ENCODE results near the gene VOPP1.
A peak's percentile ranks its signal among the peaks of the same experiment; 100 is the strongest.
"Not testable (repeated sequence)": the region's sequence is repeated elsewhere in the genome, so short reads cannot be mapped to it uniquely, and the experiment has no call there.

The VOPP1 gene

GRCh38 chr7:55572378-55573233 lies at the start of gene VOPP1:
VOPP1 (minus strand) TSS chr7:55572502; CDS start chr7:55572324, 178 bp downstream.
- Histone ChIP-seq H3K4me1 (ENCODE audit: control insufficient read depth, insufficient read depth, low read length) (peaks cover 13% of the 10 kb centered on the region), H3K4me3 (ENCODE audit: low read length) (peak within 1 kb of the TSS; percentile 94), H3K27ac (ENCODE audit: low read depth, low read length) (peak within 1 kb of the TSS; percentile 83), H3K27me3 (ENCODE audit: control insufficient read depth, insufficient read depth, low read length) (no peaks in the 10 kb centered on the region), H3K9ac (ENCODE audit: low read length) (peak within 1 kb of the TSS; percentile 84), H3K36me3 (ENCODE audit: control insufficient read depth, insufficient read depth, low read length) (no peaks in the 10 kb centered on the region)

- no peaks in the 10 kb centered on the region for H3K4me1 ChIP-seq (ENCODE audit: control insufficient read depth, insufficient read depth, low read length)
- H3K4me3 ChIP-seq (ENCODE audit: low read length) = no peak overlapping the region
- H3K27ac ChIP-seq (ENCODE audit: low read depth, low read length) = no peak overlapping the region
- H3K36me3 ChIP-seq (ENCODE audit: control insufficient read depth, insufficient read depth, low read length) = no peaks in the 10 kb centered on the region
- H3K27me3 ChIP-seq (ENCODE audit: control insufficient read depth, insufficient read depth, low read length) = no peaks in the 10 kb centered on the region
- no peak overlapping the region for H3K9ac ChIP-seq (ENCODE audit: low read length)
Measured at GRCh38 chr7:55618913-55619312, 46.6 kb upstream of the VOPP1 start.

- H3K27ac ChIP-seq (ENCODE audit: low read depth, low read length); H3K4me1 ChIP-seq (ENCODE audit: control insufficient read depth, insufficient read depth, low read length); H3K9ac ChIP-seq (ENCODE audit: low read length); H3K36me3 ChIP-seq (ENCODE audit: control insufficient read depth, insufficient read depth, low read length); H3K4me3 ChIP-seq (ENCODE audit: low read length); H3K27me3 ChIP-seq (ENCODE audit: control insufficient read depth, insufficient read depth, low read length): not testable (repeated sequence)
Measured at GRCh38 chr7:55614365-55615064, 42.2 kb upstream of the VOPP1 start.

- not testable (repeated sequence) for H3K27me3 ChIP-seq (ENCODE audit: control insufficient read depth, insufficient read depth, low read length); H3K36me3 ChIP-seq (ENCODE audit: control insufficient read depth, insufficient read depth, low read length); H3K27ac ChIP-seq (ENCODE audit: low read depth, low read length); H3K4me1 ChIP-seq (ENCODE audit: control insufficient read depth, insufficient read depth, low read length); H3K9ac ChIP-seq (ENCODE audit: low read length); H3K4me3 ChIP-seq (ENCODE audit: low read length)
Measured at GRCh38 chr7:55609726-55610125, 37.4 kb upstream of the VOPP1 start.

- not testable (repeated sequence) for H3K4me1 ChIP-seq (ENCODE audit: control insufficient read depth, insufficient read depth, low read length)
Measured at GRCh38 chr7:55605661-55606060, 33.4 kb upstream of the VOPP1 start.

DNA sequence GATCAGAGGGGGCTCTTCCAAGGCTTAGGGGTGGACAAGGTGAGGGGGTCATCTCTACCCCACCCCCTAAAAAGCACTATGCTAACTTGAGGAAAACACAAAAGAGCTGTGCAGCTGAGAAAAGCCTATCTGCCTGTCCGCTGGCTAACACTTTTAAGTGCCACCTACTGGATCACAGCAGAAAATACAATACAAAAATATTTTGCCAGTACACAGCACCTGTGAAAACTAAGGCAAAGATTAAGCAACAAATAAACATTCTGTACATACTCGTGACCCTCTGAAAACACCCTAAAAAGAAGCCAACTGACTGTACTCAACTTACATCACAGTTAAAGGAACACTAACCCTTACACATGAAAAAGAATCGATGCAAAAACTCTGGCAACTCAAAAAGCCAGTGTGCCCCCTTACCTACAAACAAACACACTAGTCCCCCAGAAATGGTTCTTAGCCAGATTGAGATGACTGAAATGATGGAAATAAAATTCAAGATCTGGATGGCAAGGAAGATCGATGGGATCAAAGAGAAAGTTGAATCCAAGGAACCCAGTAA lies 25.7 kb upstream of the VOPP1 start:
- not testable (repeated sequence) for H3K4me3 ChIP-seq (ENCODE audit: low read length); H3K4me1 ChIP-seq (ENCODE audit: control insufficient read depth, insufficient read depth, low read length); H3K9ac ChIP-seq (ENCODE audit: low read length); H3K36me3 ChIP-seq (ENCODE audit: control insufficient read depth, insufficient read depth, low read length); H3K27ac ChIP-seq (ENCODE audit: low read depth, low read length); H3K27me3 ChIP-seq (ENCODE audit: control insufficient read depth, insufficient read depth, low read length)

More at GRCh38 chr7:55605661-55606060, 33.4 kb upstream of the VOPP1 start:
- H3K27ac ChIP-seq (ENCODE audit: low read depth, low read length); H3K27me3 ChIP-seq (ENCODE audit: control insufficient read depth, insufficient read depth, low read length); H3K9ac ChIP-seq (ENCODE audit: low read length); H3K4me3 ChIP-seq (ENCODE audit: low read length); H3K36me3 ChIP-seq (ENCODE audit: control insufficient read depth, insufficient read depth, low read length): not testable (repeated sequence)

DNA sequence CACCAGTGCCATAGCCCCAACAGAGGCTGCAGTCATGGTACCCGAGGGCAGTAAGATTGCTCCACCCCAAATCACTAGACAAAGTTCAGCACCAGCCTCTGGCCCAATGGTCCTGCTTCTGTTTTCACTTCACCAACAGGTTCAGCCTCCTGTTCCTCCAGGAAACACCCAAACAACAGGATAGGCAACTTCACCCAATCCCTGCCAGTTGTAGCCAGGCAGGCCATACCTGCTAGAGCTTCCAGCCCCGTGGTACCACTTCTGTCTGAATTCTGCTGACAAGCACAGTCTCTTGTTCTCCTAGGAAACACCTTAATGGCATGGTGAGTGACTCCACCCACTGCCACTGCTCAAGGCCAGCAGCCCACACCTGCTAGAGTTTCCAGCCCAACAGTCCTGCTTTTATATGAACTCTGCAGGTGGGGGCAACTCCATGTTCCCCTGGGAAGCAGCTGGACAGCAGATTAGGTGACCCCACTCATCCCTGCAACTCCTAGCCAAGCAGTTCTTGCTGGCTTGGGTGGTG lies 25.0 kb upstream of the VOPP1 start:
- H3K4me1 ChIP-seq (ENCODE audit: control insufficient read depth, insufficient read depth, low read length); H3K4me3 ChIP-seq (ENCODE audit: low read length); H3K27me3 ChIP-seq (ENCODE audit: control insufficient read depth, insufficient read depth, low read length); H3K9ac ChIP-seq (ENCODE audit: low read length); H3K36me3 ChIP-seq (ENCODE audit: control insufficient read depth, insufficient read depth, low read length); H3K27ac ChIP-seq (ENCODE audit: low read depth, low read length): not testable (repeated sequence)

DNA sequence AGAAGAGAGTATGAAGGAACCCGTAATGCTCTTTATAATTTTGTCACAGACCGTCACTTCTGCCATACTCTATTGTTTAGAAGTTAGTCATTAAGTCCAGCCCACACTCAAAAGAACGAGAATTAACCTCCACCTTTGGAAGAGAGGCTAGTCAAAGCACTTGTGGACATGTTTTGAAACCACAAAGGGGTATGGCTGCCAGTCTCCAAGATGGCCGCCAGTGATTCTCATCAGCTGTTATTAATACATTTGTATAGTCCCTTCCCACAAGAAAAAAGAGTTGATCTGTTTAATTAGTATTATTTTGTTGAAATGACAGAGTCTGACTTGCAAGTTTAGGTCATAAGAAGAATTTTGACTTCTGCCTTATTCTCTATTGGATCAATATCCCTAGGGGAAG lies 23.2 kb upstream of the VOPP1 start:
- no peak overlapping the region for H3K27ac ChIP-seq (ENCODE audit: low read depth, low read length)
- H3K36me3 ChIP-seq (ENCODE audit: control insufficient read depth, insufficient read depth, low read length) = no peaks in the 10 kb centered on the region
- H3K4me1 ChIP-seq (ENCODE audit: control insufficient read depth, insufficient read depth, low read length) = no peaks in the 10 kb centered on the region
- no peak overlapping the region for H3K4me3 ChIP-seq (ENCODE audit: low read length)
- H3K27me3 ChIP-seq (ENCODE audit: control insufficient read depth, insufficient read depth, low read length) = no peaks in the 10 kb centered on the region
- H3K9ac ChIP-seq (ENCODE audit: low read length) = no peak overlapping the region

DNA sequence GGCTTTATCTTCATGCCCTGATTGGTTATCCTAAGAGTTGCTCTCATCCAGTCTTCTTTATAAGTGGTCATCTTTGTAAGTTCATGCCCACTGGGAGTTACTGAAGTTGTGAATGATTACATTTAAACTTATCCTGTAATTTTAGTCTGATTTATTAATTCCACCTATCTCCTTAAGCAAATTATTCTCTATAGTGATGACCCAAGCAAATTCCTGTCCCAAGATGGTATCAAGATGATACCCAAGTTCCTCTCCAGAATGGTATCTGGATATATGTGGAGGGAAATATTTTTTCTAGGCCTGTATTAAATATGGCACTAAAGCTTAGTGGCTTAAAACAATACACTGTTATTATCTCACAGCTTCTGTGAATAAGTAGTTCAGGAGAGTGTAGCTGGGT lies 22.6 kb upstream of the VOPP1 start:
- Histone ChIP-seq H3K4me3 (ENCODE audit: low read length) (no peak overlapping the region), H3K36me3 (ENCODE audit: control insufficient read depth, insufficient read depth, low read length) (no peaks in the 10 kb centered on the region), H3K9ac (ENCODE audit: low read length) (no peak overlapping the region), H3K4me1 (ENCODE audit: control insufficient read depth, insufficient read depth, low read length) (no peaks in the 10 kb centered on the region), H3K27me3 (ENCODE audit: control insufficient read depth, insufficient read depth, low read length) (no peaks in the 10 kb centered on the region), H3K27ac (ENCODE audit: low read depth, low read length) (no peak overlapping the region)

DNA sequence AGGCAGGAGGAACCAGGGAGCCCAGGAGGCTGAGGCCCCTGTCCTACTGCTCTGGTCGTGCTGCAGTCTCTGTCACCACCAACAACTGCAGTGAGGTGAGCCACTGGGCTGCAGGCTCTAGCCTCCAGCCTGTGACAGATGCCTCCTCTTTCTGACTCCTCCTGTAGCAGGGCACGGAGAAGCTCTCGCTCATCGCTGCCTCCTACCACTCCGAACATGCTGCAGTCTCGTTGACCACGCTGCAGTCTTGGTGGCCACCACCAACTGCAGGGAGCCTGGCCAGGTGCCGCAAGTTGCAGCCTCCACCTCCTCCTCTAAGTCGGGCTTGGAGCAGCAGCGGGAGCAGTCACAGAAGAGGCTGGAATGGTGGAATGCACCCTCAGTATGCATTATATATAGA lies 22.1 kb upstream of the VOPP1 start:
- Histone ChIP-seq H3K4me3 (ENCODE audit: low read length) (no peak overlapping the region), H3K36me3 (ENCODE audit: control insufficient read depth, insufficient read depth, low read length) (no peaks in the 10 kb centered on the region), H3K27me3 (ENCODE audit: control insufficient read depth, insufficient read depth, low read length) (no peaks in the 10 kb centered on the region), H3K9ac (ENCODE audit: low read length) (no peak overlapping the region), H3K27ac (ENCODE audit: low read depth, low read length) (no peak overlapping the region), H3K4me1 (ENCODE audit: control insufficient read depth, insufficient read depth, low read length) (no peaks in the 10 kb centered on the region)

GRCh38 chr7:55593515-55594318 lies 21.4 kb upstream of the VOPP1 start:
- Histone ChIP-seq H3K4me3 (ENCODE audit: low read length) (no peak overlapping the region), H3K27ac (ENCODE audit: low read depth, low read length) (no peak overlapping the region), H3K36me3 (ENCODE audit: control insufficient read depth, insufficient read depth, low read length) (no peaks in the 10 kb centered on the region)

GRCh38 chr7:55593172-55593514 lies 20.8 kb upstream of the VOPP1 start:
- H3K4me3 ChIP-seq (ENCODE audit: low read length) = no peak overlapping the region
- H3K27ac ChIP-seq (ENCODE audit: low read depth, low read length) = no peak overlapping the region
- H3K36me3 ChIP-seq (ENCODE audit: control insufficient read depth, insufficient read depth, low read length) = no peaks in the 10 kb centered on the region
- H3K9ac ChIP-seq (ENCODE audit: low read length) = no peak overlapping the region
- H3K4me1 ChIP-seq (ENCODE audit: control insufficient read depth, insufficient read depth, low read length) = no peaks in the 10 kb centered on the region
- no peaks in the 10 kb centered on the region for H3K27me3 ChIP-seq (ENCODE audit: control insufficient read depth, insufficient read depth, low read length)

More at GRCh38 chr7:55593515-55594318, 21.4 kb upstream of the VOPP1 start:
- H3K9ac ChIP-seq (ENCODE audit: low read length) = no peak overlapping the region
- no peaks in the 10 kb centered on the region for H3K27me3 ChIP-seq (ENCODE audit: control insufficient read depth, insufficient read depth, low read length)
- no peaks in the 10 kb centered on the region for H3K4me1 ChIP-seq (ENCODE audit: control insufficient read depth, insufficient read depth, low read length)
